Pancreas (tissue), 10 donors: ENCODE measurements around the gene UCMA. TPM values are rescaled to one million over a fixed set of nuclear protein-coding genes. Genes with fewer than 3 reads are reported as not detected.

Experiments
- ATAC-seq, 4 donors: fragments of 200-7000 bp; cut with Tn5 transposase; one replicate each; pipeline versions ENCODE4 v1.8.0 to v1.9.1; 2020; ENCODE audit warnings: mild to moderate bottlenecking in 4 of 4, moderate library complexity in 4 of 4
- DNase-seq, 6 donors: peaks; one replicate each; pipeline ENCODE4 v3.0.0-alpha.2; 2020
- FAIRE-seq: peaks from 2 replicates; lab custom pipeline; 2012; peaks lifted over from hg19 to GRCh38; lab: Jason Lieb, UNC
- H3K27ac ChIP-seq, 4 donors: fragments of 200-600 bp; sonication (generic); 1 replicate in 3 of 4; 2 replicates in 1 of 4; pipeline versions ENCODE4 v1.5.0 to v1.8.0; 2020
- H3K27me3 ChIP-seq, 4 donors: fragments of 200-600 bp; one replicate each; pipeline ENCODE4 v1.8.0; 2021
- H3K36me3 ChIP-seq, 3 donors: fragments of 200-600 bp; sonication (generic) in 1 of 3; one replicate each; pipeline versions ENCODE4 v1.5.0 to v1.8.0; 2020 to 2021
- H3K4me1 ChIP-seq, 3 donors: fragments of 200-600 bp; one replicate each; pipeline ENCODE4 v1.8.0; 2021
- H3K4me3 ChIP-seq, 4 donors: fragments of 200-600 bp; sonication (generic) in 2 of 4; one replicate each; pipeline versions ENCODE4 v1.5.0 to v1.8.0; 2020 to 2021
- H3K9me3 ChIP-seq, 4 donors: fragments of 200-600 bp; one replicate each; pipeline ENCODE4 v1.8.0; 2021
- WGBS, 2 donors: extraction: QIAGEN DNeasy Blood & Tissue Kit; methylation state at CpG; one replicate each; pipeline ENCODE4 v1.1.7; 2013; 5-methylcytosine and 5-hydroxymethylcytosine counted together
- intact Hi-C, 3 donors: fragments of 100-400 bp; cut with DNase I; formaldehyde crosslinking; loops; one replicate each; pipeline versions ENCODE4 v1.11.1 to v1.14.2; 2022
- polyA plus RNA-seq, 2 donors: library from polyadenylated mRNA; stranded (reverse); fragments of 200-250 nt; gene quantifications; one replicate each; pipeline ENCODE4 v1.2.3, GENCODE V29; 2013
- total RNA-seq, 6 donors: library from RNA; stranded (reverse); fragmentation: NEBNext Ultra II Directional in 4 of 6; extraction: Animal tissue kit (Norgen Biotek cat#: 25700) in 4 of 6; gene quantifications; one replicate each; pipeline versions ENCODE4 v1.2.1 to v1.2.4, GENCODE V29; 2021 to 2023
- TF ChIP-seq, protein P1 (sequence below), 4 donors: fragments of 200-600 bp; sonication (generic) in 3 of 4; IDR thresholded peaks; one replicate each; pipeline versions ENCODE4 v1.5.0 to v1.8.0; 2021; ENCODE audit warnings: antibody characterized with exemption in 4 of 4
- donor health status: healthy with polysubstance abuse.
- donor health status: DM: no; HTN: no; CAD: no; lungs with moderate emphysema.
- donor health status: DM: no; HTN: no; CAD: no.
- donor health status: control.
- donor health status: control.
- donor health status: Bipolar disorder and iron deficiency.
- donor health status: DM: yes; HTN: yes; CAD: no.
- donor health status: DM: no; HTN: no; CAD: no.
- donor health status: DM: no; HTN: no; CAD: no.
- donor health status: DM: yes; HTN: yes; CAD: no.

The UCMA gene
- total and polyA plus RNA-seq, 8 donors: not detected

DNA sequence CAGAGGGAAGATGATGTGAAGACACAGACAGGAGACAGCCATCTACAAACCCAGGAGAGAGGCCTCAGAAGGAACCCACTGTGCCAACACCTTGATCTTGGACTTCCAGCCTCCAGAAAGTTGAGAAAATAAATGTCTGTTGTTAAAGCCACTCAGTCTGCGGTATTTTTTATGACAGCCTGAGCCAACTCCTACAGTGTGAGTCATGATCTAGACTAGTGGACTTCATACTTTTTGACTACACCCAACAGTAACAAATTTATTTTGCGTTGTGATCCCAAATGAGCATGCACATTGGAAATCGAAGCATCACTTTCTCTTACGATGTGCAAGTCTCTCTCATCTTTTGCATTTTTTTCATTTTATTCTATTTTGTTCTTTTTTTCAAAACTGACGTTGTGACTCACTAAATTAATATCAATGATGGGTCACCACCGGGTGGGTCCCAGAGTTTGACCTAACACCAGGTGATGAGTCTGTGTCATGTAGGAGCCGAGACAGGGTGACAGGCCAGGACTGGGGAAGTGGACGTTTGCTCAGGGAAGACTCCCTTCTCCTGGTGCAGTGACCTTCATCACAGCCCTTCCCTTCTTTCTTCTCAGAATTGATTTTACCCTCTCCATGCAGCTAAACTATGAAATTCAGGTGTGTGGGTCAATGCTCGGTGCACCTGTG is 36.8 kb upstream of the UCMA start:
- ATAC-seq (peak in 1 of 4 donors; percentile 43), FAIRE-seq (peak; percentile 41)
- WGBS, 2 donors: 83 to 86% methylated on average over 9 of the region's 9 CpGs

DNA sequence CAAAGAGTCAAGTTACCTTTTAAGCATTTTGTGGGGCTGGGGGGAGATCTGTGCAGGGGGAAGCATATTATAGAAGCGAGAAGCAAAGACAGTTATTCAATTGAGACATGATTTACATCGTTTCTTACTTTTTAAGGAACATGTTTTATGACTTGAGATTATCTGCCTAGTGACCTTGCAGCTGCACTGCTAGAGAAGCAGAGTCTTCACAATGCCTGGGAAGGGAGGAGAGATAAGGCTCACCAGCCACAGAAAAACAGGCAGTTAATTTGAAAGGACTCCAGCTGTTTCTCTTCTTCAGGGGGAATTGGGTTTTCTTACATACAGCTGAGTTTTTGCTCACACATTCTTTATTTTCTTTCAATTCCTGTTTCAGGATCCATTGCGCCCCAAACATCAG is 34.7 kb upstream of the UCMA start:
- 30 to 69% methylated on average over 3 of the region's 3 CpGs for WGBS, 2 donors
- DNase-seq (no peak), FAIRE-seq (no peak), ATAC-seq (no peak)
- Histone ChIP-seq H3K4me1 (no peaks in the 10 kb centered on the region), H3K4me3 (no peak overlapping the region), H3K27ac (no peak overlapping the region), H3K27me3 (no peaks in the 10 kb centered on the region), H3K36me3 (no peaks in the 10 kb centered on the region), H3K9me3 (no peaks in the 10 kb centered on the region)
- intact Hi-C loops: no loop called here
- TF ChIP-seq, protein P1, sequence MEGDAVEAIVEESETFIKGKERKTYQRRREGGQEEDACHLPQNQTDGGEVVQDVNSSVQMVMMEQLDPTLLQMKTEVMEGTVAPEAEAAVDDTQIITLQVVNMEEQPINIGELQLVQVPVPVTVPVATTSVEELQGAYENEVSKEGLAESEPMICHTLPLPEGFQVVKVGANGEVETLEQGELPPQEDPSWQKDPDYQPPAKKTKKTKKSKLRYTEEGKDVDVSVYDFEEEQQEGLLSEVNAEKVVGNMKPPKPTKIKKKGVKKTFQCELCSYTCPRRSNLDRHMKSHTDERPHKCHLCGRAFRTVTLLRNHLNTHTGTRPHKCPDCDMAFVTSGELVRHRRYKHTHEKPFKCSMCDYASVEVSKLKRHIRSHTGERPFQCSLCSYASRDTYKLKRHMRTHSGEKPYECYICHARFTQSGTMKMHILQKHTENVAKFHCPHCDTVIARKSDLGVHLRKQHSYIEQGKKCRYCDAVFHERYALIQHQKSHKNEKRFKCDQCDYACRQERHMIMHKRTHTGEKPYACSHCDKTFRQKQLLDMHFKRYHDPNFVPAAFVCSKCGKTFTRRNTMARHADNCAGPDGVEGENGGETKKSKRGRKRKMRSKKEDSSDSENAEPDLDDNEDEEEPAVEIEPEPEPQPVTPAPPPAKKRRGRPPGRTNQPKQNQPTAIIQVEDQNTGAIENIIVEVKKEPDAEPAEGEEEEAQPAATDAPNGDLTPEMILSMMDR (IDR thresholded peaks at IDR 0.05): no peak

More for the DNA sequence above, 36.8 kb upstream of the UCMA start:
- DNase-seq: no peak
- intact Hi-C loops: no loop called here
- Histone ChIP-seq H3K27ac (no peak overlapping the region), H3K27me3 (no peaks in the 10 kb centered on the region), H3K9me3 (no peaks in the 10 kb centered on the region), H3K4me1 (no peaks in the 10 kb centered on the region), H3K4me3 (no peak overlapping the region), H3K36me3 (no peaks in the 10 kb centered on the region)
- TF ChIP-seq, protein P1 (IDR thresholded peaks at IDR 0.05): no peak

DNA sequence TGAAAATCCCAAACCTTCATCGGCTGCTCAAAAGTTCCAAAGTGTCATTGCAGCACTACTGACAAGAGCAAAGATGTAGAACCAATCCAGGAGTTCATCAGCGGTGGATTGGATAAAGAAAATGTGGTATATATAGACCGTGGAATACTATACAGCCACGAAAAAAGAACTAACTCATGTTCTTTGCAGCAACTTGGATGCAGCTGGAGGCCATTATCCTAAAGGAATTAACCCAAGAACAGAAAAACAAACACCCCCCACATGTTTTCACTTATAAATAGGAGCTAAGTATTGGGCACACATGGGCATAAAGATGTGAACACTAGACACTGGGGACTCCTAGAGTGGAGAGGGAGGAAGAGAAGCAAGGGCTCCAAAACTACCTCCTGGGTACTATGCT is 34.1 kb upstream of the UCMA start:
- no peaks in the 10 kb centered on the region for H3K9me3 ChIP-seq
- ATAC-seq (no peak), FAIRE-seq (no peak)

DNA sequence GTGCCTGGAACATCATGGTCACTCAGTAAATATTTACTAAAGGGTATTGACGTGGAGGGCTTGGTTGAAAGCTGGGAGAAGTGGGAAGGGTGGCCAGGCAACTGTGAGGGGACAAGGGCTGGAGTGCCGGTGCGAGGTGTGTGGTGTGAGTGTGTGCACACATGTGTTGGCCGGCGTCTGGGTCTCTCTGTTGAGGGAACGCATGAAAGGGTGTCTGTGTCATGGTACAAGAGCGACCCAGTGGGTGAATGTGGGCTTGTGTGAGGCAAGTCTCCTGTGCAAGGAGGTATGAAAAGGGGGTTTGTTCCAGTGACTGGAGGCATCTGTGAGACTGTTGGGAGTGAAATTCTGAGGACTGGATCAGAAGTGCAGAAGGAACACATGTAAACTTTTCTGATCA is 29.4 kb upstream of the UCMA start:
- H3K4me1 ChIP-seq: no peaks in the 10 kb centered on the region
- DNase-seq: no peak
- H3K9me3 ChIP-seq: no peaks in the 10 kb centered on the region
- H3K36me3 ChIP-seq: no peaks in the 10 kb centered on the region
- 68 to 70% methylated on average over 7 of the region's 7 CpGs for WGBS, 2 donors
- no peak overlapping the region for H3K4me3 ChIP-seq
- intact Hi-C loops: no loop called here
- H3K27ac ChIP-seq: no peak overlapping the region
- TF ChIP-seq, protein P1 (IDR thresholded peaks at IDR 0.05): no peak
- H3K27me3 ChIP-seq: no peaks in the 10 kb centered on the region
- no peak for FAIRE-seq
- no peak for ATAC-seq

More for the DNA sequence above, 34.1 kb upstream of the UCMA start:
- TF ChIP-seq, protein P1 (IDR thresholded peaks at IDR 0.05): no peak
- Histone ChIP-seq H3K27me3 (no peaks in the 10 kb centered on the region), H3K27ac (no peak overlapping the region), H3K4me3 (no peak overlapping the region), H3K4me1 (no peaks in the 10 kb centered on the region), H3K36me3 (no peaks in the 10 kb centered on the region)
- no peak for DNase-seq
- intact Hi-C loops: no loop called here
- 74 to 95% methylated on average over 4 of the region's 4 CpGs for WGBS, 2 donors

DNA sequence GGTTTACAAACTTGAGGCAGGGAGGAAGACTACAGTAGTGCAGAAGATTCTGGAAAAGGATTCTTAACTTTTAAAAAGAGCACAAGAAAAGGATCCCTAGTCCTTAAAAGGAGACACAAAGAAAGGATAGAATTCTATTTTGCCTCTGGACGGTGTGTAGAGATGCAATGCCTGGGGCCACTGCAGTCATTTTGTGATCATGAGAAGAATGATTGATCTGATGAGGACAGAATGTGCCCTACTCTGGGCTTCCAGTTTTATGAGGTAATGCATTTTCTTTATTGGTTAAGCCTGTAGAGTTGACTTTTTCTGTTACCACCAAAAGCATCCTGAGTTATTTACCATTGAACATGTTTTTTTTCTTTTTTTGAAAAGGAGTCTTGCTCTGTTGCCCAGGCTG is 28.3 kb upstream of the UCMA start:
- Histone ChIP-seq H3K4me3 (no peak overlapping the region), H3K9me3 (no peaks in the 10 kb centered on the region), H3K36me3 (no peaks in the 10 kb centered on the region), H3K27ac (no peak overlapping the region), H3K27me3 (no peaks in the 10 kb centered on the region), H3K4me1 (no peaks in the 10 kb centered on the region)
- ATAC-seq (no peak), FAIRE-seq (no peak), DNase-seq (no peak)
- 90 to 92% methylated on average over 1 of the region's 1 CpG for WGBS, 2 donors
- intact Hi-C loops: no loop called here
- TF ChIP-seq, protein P1 (IDR thresholded peaks at IDR 0.05): no peak
